ENCODE measurements around the gene SLC49A4.

The SLC49A4 gene

DNA sequence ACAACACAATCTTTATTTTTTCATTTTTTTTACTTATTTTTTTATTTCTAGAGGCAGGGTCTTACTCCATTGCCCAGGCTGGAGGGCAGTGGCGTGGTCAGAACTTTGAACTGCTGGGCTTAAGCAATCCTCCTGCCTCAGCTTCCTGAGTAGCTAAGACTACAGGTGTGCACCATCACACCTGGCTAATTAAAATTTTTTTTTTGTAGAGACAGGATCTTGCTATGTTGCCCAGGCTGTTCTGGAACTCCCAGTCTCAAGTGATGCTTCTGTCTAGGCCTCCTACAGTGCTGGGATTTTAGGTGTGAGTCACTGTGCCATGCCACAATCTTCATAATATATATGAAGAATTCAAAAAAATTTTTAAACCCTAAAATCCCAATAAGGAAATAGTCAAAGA lies 22.0 kb upstream of the SLC49A4 start:
- no peak for DNase-seq (ENCODE audit: low read depth, low spot score)
- no peak overlapping the region for H3K4me3 ChIP-seq (ENCODE audit: low read depth, low read length)
- POLR2A ChIA-PET, result no interaction called here
- TF ChIP-seq, protein P1, sequence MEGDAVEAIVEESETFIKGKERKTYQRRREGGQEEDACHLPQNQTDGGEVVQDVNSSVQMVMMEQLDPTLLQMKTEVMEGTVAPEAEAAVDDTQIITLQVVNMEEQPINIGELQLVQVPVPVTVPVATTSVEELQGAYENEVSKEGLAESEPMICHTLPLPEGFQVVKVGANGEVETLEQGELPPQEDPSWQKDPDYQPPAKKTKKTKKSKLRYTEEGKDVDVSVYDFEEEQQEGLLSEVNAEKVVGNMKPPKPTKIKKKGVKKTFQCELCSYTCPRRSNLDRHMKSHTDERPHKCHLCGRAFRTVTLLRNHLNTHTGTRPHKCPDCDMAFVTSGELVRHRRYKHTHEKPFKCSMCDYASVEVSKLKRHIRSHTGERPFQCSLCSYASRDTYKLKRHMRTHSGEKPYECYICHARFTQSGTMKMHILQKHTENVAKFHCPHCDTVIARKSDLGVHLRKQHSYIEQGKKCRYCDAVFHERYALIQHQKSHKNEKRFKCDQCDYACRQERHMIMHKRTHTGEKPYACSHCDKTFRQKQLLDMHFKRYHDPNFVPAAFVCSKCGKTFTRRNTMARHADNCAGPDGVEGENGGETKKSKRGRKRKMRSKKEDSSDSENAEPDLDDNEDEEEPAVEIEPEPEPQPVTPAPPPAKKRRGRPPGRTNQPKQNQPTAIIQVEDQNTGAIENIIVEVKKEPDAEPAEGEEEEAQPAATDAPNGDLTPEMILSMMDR (IDR thresholded peaks at IDR 0.05; ENCODE audit: insufficient read depth, low read length, missing control alignments), result no peak
- CTCF ChIA-PET, result no interaction called here

GRCh38 chr3:122773944-122774509 lies 20.8 kb upstream of the SLC49A4 start:
- POLR2A ChIA-PET, result no interaction called here
- TF ChIP-seq, protein P1 (IDR thresholded peaks at IDR 0.05; ENCODE audit: insufficient read depth, low read length, missing control alignments), result no peak
- H3K4me3 ChIP-seq (ENCODE audit: low read depth, low read length), result no peak overlapping the region
- CTCF ChIA-PET, result interaction anchor here (1.1 to 1.8 kb wide), 6 partner anchors 11 to 39 kb away, joined by 3 to 7 read pairs (median 4); no protein-coding TSS in a partner anchor
- DNase-seq (ENCODE audit: low read depth, low spot score), result no peak

GRCh38 chr3:122774564-122774963 lies 20.3 kb upstream of the SLC49A4 start:
- ChIA-PET CTCF (interaction anchor here (1.1 to 1.8 kb wide), 6 partner anchors 10 to 38 kb away, joined by 3 to 7 read pairs (median 4); no protein-coding TSS in a partner anchor), POLR2A (no interaction called here)
- TF ChIP-seq, protein P1 (IDR thresholded peaks at IDR 0.05; ENCODE audit: insufficient read depth, low read length, missing control alignments), result no peak
- DNase-seq (ENCODE audit: low read depth, low spot score), result no peak
- H3K4me3 ChIP-seq (ENCODE audit: low read depth, low read length), result no peak overlapping the region

DNA sequence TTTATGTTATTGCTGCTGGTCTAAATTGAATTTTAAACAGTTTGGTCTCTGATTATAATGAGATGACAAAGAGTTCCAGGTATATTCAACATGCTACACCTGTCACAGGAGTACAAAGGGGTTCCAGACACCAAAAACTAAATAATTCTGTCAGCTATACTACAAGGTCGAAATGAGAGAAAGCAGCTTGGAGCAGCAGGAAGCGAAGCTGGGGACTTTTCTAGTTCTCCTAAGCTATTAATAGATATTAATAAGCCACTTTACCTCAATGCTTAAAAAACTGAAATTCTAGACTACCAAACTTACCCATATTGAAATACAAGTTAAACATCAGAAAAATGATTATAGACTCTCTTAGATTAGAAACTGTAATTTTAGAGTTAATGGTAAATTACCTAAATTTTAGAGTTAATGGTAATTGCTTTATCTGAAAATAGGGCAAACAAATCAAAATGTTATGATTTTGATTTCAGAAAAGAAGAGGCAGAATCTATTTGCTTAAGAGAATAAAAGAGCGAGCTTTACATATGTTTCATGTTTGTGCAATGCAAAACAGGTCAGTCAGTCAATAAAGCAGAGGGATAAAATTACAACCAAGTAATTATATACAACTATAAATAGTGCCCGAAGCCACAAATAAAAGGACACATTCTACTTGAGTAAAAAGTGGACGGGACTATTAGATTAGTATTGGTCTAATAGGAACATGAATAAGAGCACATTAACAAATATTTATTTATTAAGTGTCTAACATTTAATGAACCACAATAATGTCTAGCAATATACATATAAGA lies 18.0 kb upstream of the SLC49A4 start:
- H3K4me3 ChIP-seq (ENCODE audit: low read depth, low read length), result no peak overlapping the region
- ChIA-PET CTCF (no interaction called here), POLR2A (no interaction called here)
- DNase-seq (ENCODE audit: low read depth, low spot score), result no peak
- TF ChIP-seq, protein P1 (IDR thresholded peaks at IDR 0.05; ENCODE audit: insufficient read depth, low read length, missing control alignments), result no peak

- POLR2A ChIA-PET, result no interaction called here
- CTCF ChIA-PET, result no interaction called here
- TF ChIP-seq, protein P1 (IDR thresholded peaks at IDR 0.05; ENCODE audit: insufficient read depth, low read length, missing control alignments), result no peak
Measured at GRCh38 chr3:122777563-122777962, 17.3 kb upstream of the SLC49A4 start.

DNA sequence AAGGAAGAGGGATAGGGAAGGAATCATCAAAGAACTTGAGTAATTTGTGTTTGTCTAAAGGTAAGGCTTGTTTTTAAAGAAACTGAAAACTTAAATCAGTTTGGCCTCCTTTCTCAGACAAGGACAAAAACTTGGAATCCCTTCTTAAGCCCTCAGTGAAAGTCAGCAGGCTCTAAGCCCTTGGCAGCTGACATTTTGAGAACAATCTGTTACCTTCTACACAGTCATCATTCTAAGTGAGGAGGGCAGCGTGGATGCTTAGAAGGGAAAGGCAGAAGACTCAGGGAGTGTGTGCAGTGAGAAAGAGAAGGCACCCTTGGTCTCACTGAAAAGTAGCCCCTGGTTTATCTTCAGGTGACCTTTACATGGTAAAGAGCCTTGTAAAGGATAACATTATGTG lies 12.1 kb upstream of the SLC49A4 start:
- CTCF ChIA-PET, result no interaction called here
- no peak overlapping the region for H3K4me3 ChIP-seq (ENCODE audit: low read depth, low read length)
- no peak for DNase-seq (ENCODE audit: low read depth, low spot score)
- POLR2A ChIA-PET, result no interaction called here
- TF ChIP-seq, protein P1 (IDR thresholded peaks at IDR 0.05; ENCODE audit: insufficient read depth, low read length, missing control alignments), result no peak

More at GRCh38 chr3:122777563-122777962, 17.3 kb upstream of the SLC49A4 start:
- DNase-seq (ENCODE audit: low read depth, low spot score), result no peak
- H3K4me3 ChIP-seq (ENCODE audit: low read depth, low read length), result no peak overlapping the region
